GM19351 (cell line): ENCODE data around the gene APBA1.

Experiments used
- ATAC-seq: cut with Tn5 transposase; IDR thresholded peaks from one replicate; pipeline ENCODE4 v1.9.1; 2021; ENCODE audit warnings: mild to moderate bottlenecking, moderate library complexity; ENCODE audit not compliant: unreplicated experiment

Gene APBA1

DNA sequence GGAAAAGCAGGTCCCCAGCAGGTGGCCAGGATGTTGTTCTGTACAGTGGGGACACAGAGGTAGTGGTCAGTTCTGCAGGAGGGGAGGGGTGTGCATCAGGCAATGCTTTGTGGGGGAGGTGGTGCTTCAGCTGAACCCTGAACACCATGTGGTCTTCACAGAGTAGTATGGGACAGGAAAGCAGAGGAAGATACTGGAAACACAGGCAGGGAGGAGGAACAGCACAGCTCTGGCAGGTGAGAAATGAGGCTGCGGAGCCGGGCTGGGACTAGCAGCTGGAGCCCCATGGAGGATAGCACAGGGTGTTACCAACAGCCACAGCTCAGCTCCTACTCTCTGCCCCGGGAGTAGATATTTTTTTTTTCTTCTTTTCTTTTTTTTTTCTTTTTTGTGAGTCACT lies 185.7 kb downstream of the APBA1 start:
- no peak for ATAC-seq

- ATAC-seq: no peak
Observed at GRCh38 chr9:69485466-69485865, 186.7 kb downstream of the APBA1 start.

DNA sequence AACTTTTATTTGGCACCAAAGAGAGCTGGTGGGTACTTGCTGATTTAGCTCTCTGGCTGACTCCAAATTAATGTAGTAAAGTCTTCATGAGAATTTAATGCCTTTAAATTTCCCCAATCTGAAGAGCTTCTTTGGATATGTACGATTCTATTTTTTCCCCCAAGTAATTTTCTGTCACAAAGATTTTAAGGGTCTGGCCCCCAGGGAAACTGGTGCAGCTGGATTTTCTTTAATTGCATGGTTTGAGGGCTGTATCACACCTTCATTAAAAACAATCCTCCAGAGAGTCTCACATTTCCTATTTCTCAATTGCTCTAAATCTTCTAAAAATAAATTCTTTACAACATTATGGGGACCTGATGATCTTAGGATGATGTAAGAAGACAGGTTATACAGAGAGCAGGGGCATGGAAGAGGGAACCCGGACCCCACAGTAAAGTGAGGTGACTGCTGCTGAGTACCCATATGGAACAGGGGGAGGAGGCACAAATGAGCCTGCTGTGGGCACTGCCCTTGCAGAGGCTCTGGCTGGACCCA lies 188.2 kb downstream of the APBA1 start:
- ATAC-seq: no peak

DNA sequence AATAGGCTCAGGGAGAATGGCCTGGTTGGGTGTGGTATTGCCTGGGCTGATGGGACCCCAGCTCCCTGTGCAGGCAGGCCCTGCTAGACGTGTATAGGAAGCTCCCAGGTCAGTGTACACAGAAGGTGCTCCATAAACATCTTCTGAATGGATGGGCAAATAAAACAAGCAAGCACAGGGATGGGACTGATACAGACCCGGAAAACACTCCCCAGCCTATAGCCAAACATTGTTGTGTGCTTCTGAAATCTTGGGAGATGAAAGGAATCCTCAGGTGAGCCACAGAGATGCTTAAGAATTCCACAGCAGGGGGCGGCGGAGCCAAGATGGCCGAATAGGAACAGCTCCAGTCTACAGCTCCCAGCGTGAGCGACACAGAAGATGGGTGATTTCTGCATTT lies 195.4 kb downstream of the APBA1 start:
- ATAC-seq: no peak

DNA sequence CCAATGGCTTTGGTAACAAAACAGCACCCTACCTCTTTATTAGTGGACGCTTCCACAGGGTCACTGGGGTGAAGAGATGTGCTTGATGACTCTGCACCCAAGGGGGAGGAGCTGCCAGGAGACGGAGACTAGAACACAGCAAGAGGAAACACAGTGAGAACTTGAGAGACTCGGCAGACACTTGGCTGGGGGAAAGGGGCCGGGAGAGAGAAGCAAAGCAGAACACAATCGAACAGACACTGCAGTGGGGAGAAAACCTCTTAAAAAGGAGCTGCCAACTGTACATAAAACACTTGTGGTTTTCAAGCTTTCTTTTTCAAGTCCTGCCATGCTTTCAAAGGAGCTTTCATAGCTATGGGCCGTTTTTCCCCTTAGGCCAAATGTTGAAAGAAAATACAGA lies 196.2 kb downstream of the APBA1 start:
- no peak for ATAC-seq

DNA sequence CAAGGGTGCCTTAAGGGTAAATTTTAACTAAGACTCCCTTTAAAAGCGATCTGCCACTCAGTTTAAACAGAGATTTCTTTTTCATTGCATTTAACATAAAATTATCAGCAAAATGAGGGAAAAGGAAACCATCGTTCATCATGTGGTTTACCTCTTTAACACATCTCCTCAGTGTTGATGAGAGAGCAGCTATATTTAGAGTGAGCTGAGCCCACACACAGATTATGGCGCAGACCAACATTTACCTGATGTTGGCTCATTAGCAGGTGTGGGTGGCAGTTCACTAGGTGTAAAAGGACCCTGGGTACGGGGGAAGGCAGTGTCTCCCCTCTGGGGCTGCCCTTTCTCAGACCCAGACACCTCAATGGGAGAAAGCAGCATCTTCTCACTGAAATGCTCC lies 197.3 kb downstream of the APBA1 start:
- no peak for ATAC-seq

- no peak for ATAC-seq
Observed at GRCh38 chr9:69472101-69472620, 200.0 kb downstream of the APBA1 start.

DNA sequence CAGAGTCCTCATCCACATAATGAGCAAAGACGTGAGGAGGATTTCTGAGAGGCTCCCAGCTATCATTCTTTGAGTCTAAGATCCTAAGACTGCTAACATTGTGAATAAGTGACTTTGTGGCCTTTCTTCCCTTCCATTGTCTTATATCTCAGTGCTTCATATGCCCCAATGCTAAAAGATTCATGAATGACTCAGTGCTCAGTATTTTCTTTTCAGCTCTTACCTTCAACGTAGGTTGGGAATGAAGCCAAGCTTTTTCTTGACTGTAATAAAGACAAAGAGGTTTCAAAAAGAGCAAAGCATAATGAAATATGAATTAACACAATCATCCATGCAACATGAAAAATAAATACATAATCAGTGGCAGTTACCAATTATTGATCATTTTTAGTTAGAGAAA lies 200.7 kb downstream of the APBA1 start:
- ATAC-seq: no peak

DNA sequence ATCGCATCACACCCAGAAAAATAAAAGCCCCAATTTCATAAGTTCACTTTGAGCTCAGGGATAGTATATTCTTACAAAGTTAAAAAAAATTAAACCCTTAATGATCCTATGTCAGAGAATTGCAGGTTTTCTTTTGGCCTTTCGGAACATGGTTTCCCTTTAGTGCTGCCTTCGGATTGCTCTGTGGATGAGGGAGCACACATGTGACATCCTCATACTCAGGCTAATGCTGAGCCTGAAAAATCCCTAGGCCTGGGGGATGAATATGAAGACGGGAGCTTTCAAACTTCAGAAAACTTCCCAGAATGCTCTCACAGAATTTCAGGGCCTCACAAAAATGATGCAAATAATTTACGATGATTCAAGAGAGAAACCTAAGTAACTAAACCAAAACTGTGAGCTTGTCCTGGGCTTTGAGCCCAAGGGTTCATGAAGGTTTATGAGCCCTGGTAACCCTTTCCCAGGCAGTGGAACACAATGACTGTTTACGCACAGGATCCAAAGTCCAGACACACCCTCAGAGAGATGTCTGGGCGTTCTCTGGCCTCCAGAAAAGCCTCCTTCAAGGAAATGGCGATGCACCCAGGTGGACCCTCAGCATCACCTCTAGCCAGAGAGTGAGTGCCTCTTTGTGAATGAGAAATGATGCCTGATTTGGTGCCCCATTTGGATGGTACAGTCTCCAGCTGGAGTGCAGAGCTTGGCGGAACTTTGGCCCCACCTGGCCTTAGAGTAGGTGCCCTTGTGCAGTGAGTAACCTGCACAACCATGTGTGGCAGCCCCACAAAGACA lies 201.8 kb downstream of the APBA1 start:
- no peak for ATAC-seq

DNA sequence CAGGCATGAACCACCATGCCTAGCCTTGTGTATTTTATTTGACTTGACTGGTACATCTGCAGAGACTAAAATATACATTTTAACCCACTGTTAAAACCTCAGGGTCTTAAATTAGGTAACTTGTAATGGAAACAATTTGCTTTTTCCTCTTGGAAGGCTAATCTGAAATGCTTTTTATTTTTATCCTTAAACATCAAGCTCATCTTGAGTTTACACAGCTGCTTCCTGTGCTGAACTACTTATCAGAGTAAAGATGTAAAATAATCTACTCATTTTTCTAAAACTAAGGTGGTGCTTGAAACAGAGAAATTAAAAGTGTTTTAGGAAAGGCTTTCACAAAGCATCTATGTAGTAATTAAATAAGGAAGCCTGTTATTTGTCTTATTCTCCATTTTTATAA lies 203.0 kb downstream of the APBA1 start:
- no peak for ATAC-seq

DNA sequence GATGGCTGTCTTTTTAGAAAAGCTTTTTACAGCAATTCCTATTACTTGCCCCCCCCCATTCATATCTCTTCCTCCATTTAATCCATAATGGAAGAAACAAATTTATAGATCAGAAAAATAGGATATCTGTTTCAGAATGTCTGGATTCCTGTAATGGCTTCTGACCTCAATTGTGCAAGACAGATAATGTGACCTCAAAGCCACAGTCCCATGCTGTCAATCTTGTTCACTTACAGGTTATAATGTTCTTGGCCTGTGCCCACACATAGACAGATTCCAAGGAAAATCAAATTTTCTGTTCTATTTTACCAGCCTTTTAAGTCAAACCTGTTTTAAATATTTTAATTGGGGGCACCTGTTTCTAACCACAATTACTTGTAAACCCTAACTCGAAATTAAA lies 203.8 kb downstream of the APBA1 start:
- ATAC-seq: no peak

DNA sequence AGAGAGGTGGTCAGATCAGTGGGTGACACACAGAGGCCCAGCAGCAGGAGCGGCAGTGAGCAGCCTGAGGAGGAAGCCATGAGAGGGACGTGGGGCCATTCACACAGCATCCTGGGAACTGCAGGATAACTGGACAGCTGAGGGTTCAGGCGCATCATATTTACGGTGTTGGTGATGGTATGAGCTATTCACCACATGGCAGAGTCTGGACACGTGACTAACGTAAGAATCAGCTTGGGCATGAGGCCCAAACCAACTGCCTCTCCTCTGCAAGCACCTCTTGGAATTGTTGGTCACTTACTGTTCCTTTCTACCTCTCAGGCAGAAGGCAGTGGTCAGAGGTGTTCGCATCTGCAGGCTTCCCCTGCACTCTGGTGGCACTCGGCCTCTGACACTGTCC lies 206.0 kb downstream of the APBA1 start:
- no peak for ATAC-seq

GRCh38 chr9:69465473-69465872 lies 206.7 kb downstream of the APBA1 start:
- no peak for ATAC-seq

- no peak for ATAC-seq
Observed at GRCh38 chr9:69463497-69464068, 208.6 kb downstream of the APBA1 start.

GRCh38 chr9:69462394-69462793 lies 209.8 kb downstream of the APBA1 start:
- no peak for ATAC-seq

DNA sequence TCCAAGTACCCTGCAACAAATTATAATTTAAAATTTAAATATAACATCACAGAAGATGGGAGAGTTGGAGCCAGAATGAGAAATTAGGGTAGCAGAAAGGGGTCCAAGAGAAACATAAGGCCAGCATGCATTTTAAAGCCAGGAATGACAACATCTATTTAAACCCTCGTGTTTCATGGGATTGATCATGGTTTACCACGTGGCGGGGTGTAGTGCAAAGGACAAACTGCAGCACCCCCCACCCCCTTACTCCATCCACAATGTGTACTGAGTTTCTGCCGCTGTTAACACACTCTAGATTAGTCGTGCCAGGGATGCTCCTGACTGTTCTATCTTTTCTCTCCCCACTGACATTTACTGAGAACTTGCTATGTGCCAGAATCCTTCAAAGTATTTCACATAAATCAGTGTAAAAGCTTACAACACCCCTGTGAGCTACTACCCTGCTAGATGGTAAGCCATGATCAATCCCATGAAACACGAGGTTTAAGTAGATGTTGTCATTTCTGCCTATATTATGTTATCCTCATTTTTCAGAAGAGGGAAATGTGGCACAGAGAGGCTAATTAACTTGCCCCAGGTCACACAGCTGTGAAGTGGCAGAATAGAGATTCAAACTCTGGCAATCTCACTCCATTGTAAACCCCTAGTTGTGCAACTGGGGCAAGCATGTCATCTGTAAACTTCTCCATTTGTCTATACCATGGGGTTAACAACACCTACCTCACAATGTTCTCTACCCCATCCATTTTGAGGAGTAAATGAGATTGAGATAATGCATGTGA lies 210.9 kb downstream of the APBA1 start:
- ATAC-seq: no peak

- no peak for ATAC-seq
Observed at GRCh38 chr9:69460012-69460411, 212.2 kb downstream of the APBA1 start.

- ATAC-seq: no peak
Observed at GRCh38 chr9:69458176-69458575, 214.0 kb downstream of the APBA1 start.

- no peak for ATAC-seq
Observed at GRCh38 chr9:69456201-69456600, 216.0 kb downstream of the APBA1 start.

DNA sequence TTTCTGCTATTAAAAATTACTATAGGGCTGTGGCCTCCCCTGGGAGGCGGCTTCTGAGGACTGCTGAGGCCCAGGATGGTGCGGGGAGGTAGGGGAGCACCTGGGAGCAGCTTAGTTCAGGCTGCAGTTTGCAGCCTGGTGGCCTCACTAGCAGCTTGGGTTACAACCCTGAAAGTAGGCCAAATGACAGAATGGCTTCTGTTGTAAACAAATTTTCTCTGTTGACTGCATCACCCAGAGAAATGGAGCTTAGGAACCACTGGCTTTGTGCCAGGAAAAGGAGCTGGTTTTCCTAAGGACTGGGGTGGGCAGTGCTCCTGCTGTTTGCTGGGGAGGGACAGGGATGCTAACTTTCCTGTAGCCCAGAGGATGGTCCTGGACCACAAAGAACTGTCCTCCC lies 216.9 kb downstream of the APBA1 start:
- ATAC-seq: no peak

- no peak for ATAC-seq
Observed at GRCh38 chr9:69454321-69454720, 217.8 kb downstream of the APBA1 start.

DNA sequence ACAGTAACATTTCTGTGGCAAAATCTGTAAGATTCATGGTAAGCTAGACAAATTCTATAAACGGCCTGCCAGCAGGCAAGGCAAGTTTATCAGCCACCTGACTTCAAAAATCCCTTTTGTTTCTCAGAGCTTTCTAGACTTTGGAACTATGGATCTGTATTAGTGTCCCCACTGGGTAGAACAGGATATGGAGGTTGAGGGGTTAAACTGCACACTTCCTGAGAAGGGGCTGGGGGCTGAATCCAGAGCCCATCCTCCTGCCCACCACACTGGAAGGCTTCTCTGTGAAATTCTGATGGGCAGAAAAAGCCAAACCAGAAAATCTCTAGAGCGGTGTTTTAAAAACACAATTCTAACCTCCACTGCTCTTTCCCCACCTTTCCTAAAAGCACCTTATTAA lies 218.4 kb downstream of the APBA1 start:
- ATAC-seq: no peak
